LHCN-M2 (cell line): ENCODE results near the gene RAB24. TPM values are rescaled to one million over a fixed set of nuclear protein-coding genes. Genes with fewer than 3 reads are reported as not detected.
A peak's percentile ranks its signal among the peaks of the same experiment; 100 is the strongest.
"Not testable (repeated sequence)": the region's sequence is repeated elsewhere in the genome, so short reads cannot be mapped to it uniquely, and the experiment has no call there.

Source experiments
- DNase-seq: peaks from one replicate; pipeline ENCODE4 v3.0.0-alpha.2; 2012; ENCODE audit warnings: low read depth
- polyA plus RNA-seq: library from polyadenylated mRNA; unstranded; fragments of >200 nt; gene quantifications from one replicate; pipeline ENCODE4 v1.2.1, GENCODE V29; 2012; ENCODE audit warnings: missing spikeins
- total RNA-seq: library from RNA; depleted of rRNA; stranded (reverse); fragments of >200 nt; gene quantifications from 2 replicates; pipeline ENCODE4 v1.2.3, GENCODE V29; 2014; rRNA removed

The RAB24 gene
- total RNA-seq: 25.3 and 32.4 TPM in 2 replicates
- polyA plus RNA-seq: 30.5 TPM

- DNase-seq: peak; percentile 80
Observed at GRCh38 chr5:177303121-177303924, at the start of gene RAB24, which contains the start of gene PRELID1. TSS of gene RAB24 (minus strand) at chr5:177303719. CDS start at chr5:177303288, 431 bp downstream. TSS of gene PRELID1 (plus strand) at chr5:177303799. CDS start at chr5:177303986, 187 bp downstream.

- DNase-seq: no peak
Observed at GRCh38 chr5:177353093-177353492, 49.6 kb upstream of the RAB24 start.

- peak; percentile 94 for DNase-seq
Observed at GRCh38 chr5:177351392-177352329, 48.1 kb upstream of the RAB24 start, which contains the start of gene LMAN2. TSS of gene LMAN2 (minus strand) at chr5:177351668. CDS start at chr5:177351647, 21 bp downstream.

- no peak for DNase-seq
Observed at GRCh38 chr5:177350776-177351391, 47.4 kb upstream of the RAB24 start.

- no peak for DNase-seq
Observed at GRCh38 chr5:177349762-177350161, 46.2 kb upstream of the RAB24 start.

GRCh38 chr5:177349362-177349647 is 45.8 kb upstream of the RAB24 start:
- no peak for DNase-seq

- DNase-seq: no peak
Observed at GRCh38 chr5:177347699-177348098, 44.2 kb upstream of the RAB24 start.

- DNase-seq: no peak
Observed at GRCh38 chr5:177346820-177347219, 43.3 kb upstream of the RAB24 start.

GRCh38 chr5:177344891-177345290 is 41.4 kb upstream of the RAB24 start:
- no peak for DNase-seq

GRCh38 chr5:177343777-177344176 is 40.3 kb upstream of the RAB24 start:
- no peak for DNase-seq

GRCh38 chr5:177343000-177343399 is 39.5 kb upstream of the RAB24 start:
- not testable (repeated sequence) for DNase-seq

- no peak for DNase-seq
Observed at GRCh38 chr5:177339107-177339638, 35.7 kb upstream of the RAB24 start.

GRCh38 chr5:177338251-177339106 is 35.0 kb upstream of the RAB24 start:
- DNase-seq: no peak

GRCh38 chr5:177336603-177337494 is 33.3 kb upstream of the RAB24 start:
- no peak for DNase-seq

- peak; percentile 51 for DNase-seq
Observed at GRCh38 chr5:177336112-177336511, 32.6 kb upstream of the RAB24 start.

- DNase-seq: no peak
Observed at GRCh38 chr5:177335701-177336065, 32.2 kb upstream of the RAB24 start.

GRCh38 chr5:177334781-177335700 is 31.5 kb upstream of the RAB24 start:
- no peak for DNase-seq

GRCh38 chr5:177334155-177334551 is 30.6 kb upstream of the RAB24 start:
- no peak for DNase-seq
